Limb (tissue), 2 donors: Measurements from ENCODE around the gene GYS2.
"Not testable (repeated sequence)": the region's sequence is repeated elsewhere in the genome, so short reads cannot be mapped to it uniquely, and the experiment has no call there.

Experiments
- DNase-seq, 2 donors: peaks; one replicate each; pipeline ENCODE4 v3.0.0-alpha.2; 2016; ENCODE audit errors: extremely low spot score in 2 of 2

The GYS2 gene

GRCh38 chr12:21602774-21603173 lies 1.9 kb downstream of the GYS2 start:
- no peak for DNase-seq

- no peak for DNase-seq
These were observed 4.5 kb downstream of the GYS2 start for GRCh38 chr12:21600196-21600595.

GRCh38 chr12:21599143-21599999 lies 5.3 kb downstream of the GYS2 start:
- no peak for DNase-seq

GRCh38 chr12:21598651-21599050 lies 6.0 kb downstream of the GYS2 start:
- no peak for DNase-seq

- not testable (repeated sequence) for DNase-seq
These were observed 9.3 kb downstream of the GYS2 start for GRCh38 chr12:21595356-21595755.

GRCh38 chr12:21585485-21585884 lies 19.2 kb downstream of the GYS2 start:
- DNase-seq, result no peak

GRCh38 chr12:21584403-21585182 lies 20.1 kb downstream of the GYS2 start:
- not testable (repeated sequence) for DNase-seq

- no peak for DNase-seq
These were observed 21.1 kb downstream of the GYS2 start for GRCh38 chr12:21583587-21583986.

- no peak for DNase-seq
These were observed 23.7 kb downstream of the GYS2 start for GRCh38 chr12:21580748-21581516.

GRCh38 chr12:21577516-21577915 lies 27.1 kb downstream of the GYS2 start:
- no peak for DNase-seq

GRCh38 chr12:21576431-21576830 lies 28.2 kb downstream of the GYS2 start:
- no peak for DNase-seq

- no peak for DNase-seq
These were observed 30.8 kb downstream of the GYS2 start for GRCh38 chr12:21573733-21574358.

GRCh38 chr12:21571046-21571445 lies 33.6 kb downstream of the GYS2 start:
- no peak for DNase-seq

GRCh38 chr12:21568115-21568514 lies 36.5 kb downstream of the GYS2 start:
- DNase-seq, result no peak

GRCh38 chr12:21566907-21567394 lies 37.7 kb downstream of the GYS2 start:
- no peak for DNase-seq

GRCh38 chr12:21566223-21566906 lies 38.3 kb downstream of the GYS2 start:
- DNase-seq, result no peak

- no peak for DNase-seq
These were observed 41.8 kb downstream of the GYS2 start for GRCh38 chr12:21562859-21563258.

GRCh38 chr12:21561158-21561557 lies 43.5 kb downstream of the GYS2 start:
- no peak for DNase-seq

- no peak for DNase-seq
These were observed 44.6 kb downstream of the GYS2 start for GRCh38 chr12:21559855-21560569.

GRCh38 chr12:21558100-21558679 lies 46.5 kb downstream of the GYS2 start:
- no peak for DNase-seq
